Measurements from ENCODE around the gene OCIAD2.

OCIAD2 gene

GRCh38 chr4:48944756-48945241 lies 38.2 kb upstream of the OCIAD2 start:
- no peaks in the 10 kb centered on the region for H3K36me3 ChIP-seq (ENCODE audit: low read length)
- no peak overlapping the region for H3K4me2 ChIP-seq (ENCODE audit: low read depth, low read length, poor library complexity, severe bottlenecking)

DNA sequence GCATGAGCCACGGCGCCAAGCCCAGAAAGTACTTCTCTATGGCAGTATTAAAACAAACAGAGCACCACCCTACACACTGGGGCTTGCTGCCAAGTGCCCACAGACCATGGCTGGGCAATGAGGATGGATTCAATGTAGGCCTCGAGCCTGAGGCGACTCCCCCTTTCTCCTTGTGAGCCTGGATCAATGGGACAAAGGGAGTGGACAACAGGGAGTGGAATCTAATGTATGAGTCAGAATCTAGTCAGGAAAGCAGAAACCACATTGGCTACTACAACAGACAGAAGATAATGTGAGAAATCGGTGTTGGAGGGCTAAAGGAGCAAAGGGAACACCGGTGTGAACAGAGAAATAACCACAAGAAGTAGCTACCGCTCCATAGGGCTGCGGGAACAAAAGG lies 37.7 kb upstream of the OCIAD2 start:
- Histone ChIP-seq H3K27ac (ENCODE audit: low read depth, low read length) (no peak overlapping the region), H3K9me3 (ENCODE audit: insufficient read depth, low read length) (no peaks in the 10 kb centered on the region), H3K36me3 (ENCODE audit: low read length) (no peaks in the 10 kb centered on the region), H3K9ac (ENCODE audit: low read length) (no peak overlapping the region), H3K4me3 (ENCODE audit: insufficient read depth, low read length, poor library complexity, severe bottlenecking) (no peak overlapping the region), H3K79me2 (ENCODE audit: insufficient read depth, low read length) (no peaks in the 10 kb centered on the region), H2AFZ (ENCODE audit: low read depth, low read length, severe bottlenecking) (no peak overlapping the region), H4K20me1 (ENCODE audit: low read depth, low read length) (no peaks in the 10 kb centered on the region), H3K9me2 (replicated peaks; ENCODE audit: insufficient read depth, low read length) (no peaks in the 10 kb centered on the region), H3K27me3 (ENCODE audit: low read length) (no peaks in the 10 kb centered on the region), H3K4me2 (ENCODE audit: low read depth, low read length, poor library complexity, severe bottlenecking) (no peak overlapping the region), H3F3A (ENCODE audit: insufficient read depth) (no peaks in the 10 kb centered on the region)
- TF ChIP-seq EZH2phosphoT487 (conservative IDR thresholded peaks at IDR 0.05; ENCODE audit: low read length): no peak
- TF ChIP-seq, protein P1, sequence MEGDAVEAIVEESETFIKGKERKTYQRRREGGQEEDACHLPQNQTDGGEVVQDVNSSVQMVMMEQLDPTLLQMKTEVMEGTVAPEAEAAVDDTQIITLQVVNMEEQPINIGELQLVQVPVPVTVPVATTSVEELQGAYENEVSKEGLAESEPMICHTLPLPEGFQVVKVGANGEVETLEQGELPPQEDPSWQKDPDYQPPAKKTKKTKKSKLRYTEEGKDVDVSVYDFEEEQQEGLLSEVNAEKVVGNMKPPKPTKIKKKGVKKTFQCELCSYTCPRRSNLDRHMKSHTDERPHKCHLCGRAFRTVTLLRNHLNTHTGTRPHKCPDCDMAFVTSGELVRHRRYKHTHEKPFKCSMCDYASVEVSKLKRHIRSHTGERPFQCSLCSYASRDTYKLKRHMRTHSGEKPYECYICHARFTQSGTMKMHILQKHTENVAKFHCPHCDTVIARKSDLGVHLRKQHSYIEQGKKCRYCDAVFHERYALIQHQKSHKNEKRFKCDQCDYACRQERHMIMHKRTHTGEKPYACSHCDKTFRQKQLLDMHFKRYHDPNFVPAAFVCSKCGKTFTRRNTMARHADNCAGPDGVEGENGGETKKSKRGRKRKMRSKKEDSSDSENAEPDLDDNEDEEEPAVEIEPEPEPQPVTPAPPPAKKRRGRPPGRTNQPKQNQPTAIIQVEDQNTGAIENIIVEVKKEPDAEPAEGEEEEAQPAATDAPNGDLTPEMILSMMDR (IDR thresholded peaks at IDR 0.05; ENCODE audit: insufficient read depth, low read length, poor library complexity, severe bottlenecking): no peak

More at GRCh38 chr4:48944756-48945241, 38.2 kb upstream of the OCIAD2 start:
- TF ChIP-seq EZH2phosphoT487 (conservative IDR thresholded peaks at IDR 0.05; ENCODE audit: low read length): no peak
- TF ChIP-seq, protein P1 (IDR thresholded peaks at IDR 0.05; ENCODE audit: insufficient read depth, low read length, poor library complexity, severe bottlenecking): peak; percentile 59
- Histone ChIP-seq H3K4me3 (ENCODE audit: insufficient read depth, low read length, poor library complexity, severe bottlenecking) (no peak overlapping the region), H3K9ac (ENCODE audit: low read length) (no peak overlapping the region), H3K27me3 (ENCODE audit: low read length) (no peaks in the 10 kb centered on the region), H2AFZ (ENCODE audit: low read depth, low read length, severe bottlenecking) (no peak overlapping the region), H3K27ac (ENCODE audit: low read depth, low read length) (no peak overlapping the region), H3K9me2 (replicated peaks; ENCODE audit: insufficient read depth, low read length) (no peaks in the 10 kb centered on the region), H3K9me3 (ENCODE audit: insufficient read depth, low read length) (no peaks in the 10 kb centered on the region), H3K79me2 (ENCODE audit: insufficient read depth, low read length) (no peaks in the 10 kb centered on the region), H3F3A (ENCODE audit: insufficient read depth) (no peaks in the 10 kb centered on the region), H4K20me1 (ENCODE audit: low read depth, low read length) (no peaks in the 10 kb centered on the region)

DNA sequence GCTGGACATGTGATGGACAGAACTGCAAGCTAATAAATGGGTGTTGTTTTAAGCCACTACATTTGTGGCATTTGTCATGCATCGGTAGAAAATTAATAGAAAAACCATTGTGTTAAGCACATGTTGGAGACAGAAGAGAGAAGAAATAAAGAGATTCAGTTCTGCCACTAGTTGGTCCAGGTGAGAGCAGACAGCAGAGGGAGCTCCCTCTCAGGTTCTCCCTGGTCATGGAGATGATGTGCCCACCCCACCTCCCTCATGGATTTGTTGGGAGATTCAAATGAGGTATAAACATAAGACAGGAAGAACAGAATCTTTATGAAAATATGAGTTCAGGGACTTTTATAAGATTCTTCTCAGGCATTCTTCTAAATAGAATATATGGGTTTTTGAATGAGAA lies 36.8 kb upstream of the OCIAD2 start:
- H3K9me2 ChIP-seq (replicated peaks; ENCODE audit: insufficient read depth, low read length): no peaks in the 10 kb centered on the region
- no peak overlapping the region for H3K4me2 ChIP-seq (ENCODE audit: low read depth, low read length, poor library complexity, severe bottlenecking)
- no peaks in the 10 kb centered on the region for H3F3A ChIP-seq (ENCODE audit: insufficient read depth)
- no peaks in the 10 kb centered on the region for H3K9me3 ChIP-seq (ENCODE audit: insufficient read depth, low read length)
- H3K79me2 ChIP-seq (ENCODE audit: insufficient read depth, low read length): no peaks in the 10 kb centered on the region
- H3K4me3 ChIP-seq (ENCODE audit: insufficient read depth, low read length, poor library complexity, severe bottlenecking): no peak overlapping the region
- H4K20me1 ChIP-seq (ENCODE audit: low read depth, low read length): no peaks in the 10 kb centered on the region
- no peak overlapping the region for H3K9ac ChIP-seq (ENCODE audit: low read length)
- H3K27ac ChIP-seq (ENCODE audit: low read depth, low read length): no peak overlapping the region
- no peak overlapping the region for H2AFZ ChIP-seq (ENCODE audit: low read depth, low read length, severe bottlenecking)
- TF ChIP-seq, protein P1 (IDR thresholded peaks at IDR 0.05; ENCODE audit: insufficient read depth, low read length, poor library complexity, severe bottlenecking): peak; percentile 13
- TF ChIP-seq EZH2phosphoT487 (conservative IDR thresholded peaks at IDR 0.05; ENCODE audit: low read length): no peak
- H3K27me3 ChIP-seq (ENCODE audit: low read length): no peaks in the 10 kb centered on the region
- H3K36me3 ChIP-seq (ENCODE audit: low read length): no peaks in the 10 kb centered on the region

All from SU-DHL-6 (cell line).